Measurements from ENCODE around the gene SPDYE16.
"Not testable (repeated sequence)": the region's sequence is repeated elsewhere in the genome, so short reads cannot be mapped to it uniquely, and the experiment has no call there.

Gene SPDYE16

GRCh38 chr7:76549025-76549854 lies 6.1 kb upstream of the SPDYE16 start:
- ATAC-seq: peak; percentile 99 to 100

- ATAC-seq: not testable (repeated sequence)
Measured at GRCh38 chr7:76531643-76532042, 11.5 kb downstream of the SPDYE16 start.

- ATAC-seq: not testable (repeated sequence)
Measured at GRCh38 chr7:76526183-76526582, 16.9 kb downstream of the SPDYE16 start.

GRCh38 chr7:76516932-76517331 lies 26.2 kb downstream of the SPDYE16 start:
- not testable (repeated sequence) for ATAC-seq

- ATAC-seq: peak in 1 of 2 donors; percentile 62
Measured at GRCh38 chr7:76515999-76516443, 27.1 kb downstream of the SPDYE16 start.

- no peak for ATAC-seq
Measured at GRCh38 chr7:76514926-76515771, 27.9 kb downstream of the SPDYE16 start.

- no peak for ATAC-seq
Measured at GRCh38 chr7:76513817-76514799, 29.0 kb downstream of the SPDYE16 start.

- ATAC-seq: peak in 1 of 2 donors; percentile 28
Measured at GRCh38 chr7:76512941-76513816, 29.9 kb downstream of the SPDYE16 start.

GRCh38 chr7:76511911-76512885 lies 30.9 kb downstream of the SPDYE16 start:
- ATAC-seq: not testable (repeated sequence)

- not testable (repeated sequence) for ATAC-seq
Measured at GRCh38 chr7:76511200-76511910, 31.7 kb downstream of the SPDYE16 start.

- ATAC-seq: no peak
Measured at GRCh38 chr7:76509931-76510877, 32.9 kb downstream of the SPDYE16 start, which contains the start of gene UPK3B. UPK3B (plus strand) TSS chr7:76510552; CDS start chr7:76510653, 101 bp downstream.

GRCh38 chr7:76507723-76508406 lies 35.2 kb downstream of the SPDYE16 start:
- ATAC-seq: no peak

- not testable (repeated sequence) for ATAC-seq
Measured at GRCh38 chr7:76506643-76507042, 36.5 kb downstream of the SPDYE16 start.

GRCh38 chr7:76506081-76506440 lies 37.0 kb downstream of the SPDYE16 start:
- ATAC-seq: no peak

GRCh38 chr7:76505168-76506080 lies 37.7 kb downstream of the SPDYE16 start:
- ATAC-seq: no peak

All from activated CD4-positive, CD25-positive, alpha-beta regulatory T cell treated with anti-CD3 and anti-CD28 coated beads, Interleukin-2, amount 50 U/mL, for 24 hours (primary cell).